Panc1 (cell line): ENCODE measurements around the gene TMX1.

Source experiments
- CTCF ChIP-seq: fragments of 450-650 bp; IDR thresholded peaks from 2 replicates; pipeline ENCODE4 v1.5.1; 2017; ENCODE audit warnings: mild to moderate bottlenecking
- POLR2AphosphoS5 ChIP-seq: IDR thresholded peaks from 2 replicates; pipeline ENCODE4 v1.6.1; 2012; ENCODE audit warnings: mild to moderate bottlenecking, low read depth, low read length, moderate library complexity
- REST ChIP-seq, 2 experiments: IDR thresholded peaks; 2 replicates each; pipeline ENCODE4 v1.6.1; 2011 to 2012; ENCODE audit warnings: low read depth in 2 of 2, control low read depth in 1 of 2, low read length in 1 of 2, mild to moderate bottlenecking in 1 of 2, moderate library complexity in 1 of 2; ENCODE audit not compliant: insufficient read depth in 1 of 2
- TCF7L2 ChIP-seq: IDR thresholded peaks from 2 replicates; pipeline ENCODE4 v1.6.1; 2011; ENCODE audit warnings: mild to moderate bottlenecking, low read depth, low read length, inconsistent platforms

GRCh38 chr14:51293149-51293911, 53.3 kb downstream of the TMX1 start:
- TF ChIP-seq CTCF (no peak), POLR2AphosphoS5 (no peak), TCF7L2 (no peak), REST (IDR thresholded peaks at IDR 0.05; ENCODE audit: insufficient read depth in 1 of 2, low read depth in 2 of 2, low read length in 1 of 2) (no peak)
